T1000 (cell line): ENCODE results near the gene NTN4.
"Not testable (repeated sequence)": the region's sequence is repeated elsewhere in the genome, so short reads cannot be mapped to it uniquely, and the experiment has no call there.

ENCODE experiments used
- DNase-seq: peaks from one replicate; lab custom pipeline; 2025; ENCODE audit warnings: mixed read lengths; lab: John Stamatoyannopoulos, UW

Gene NTN4

GRCh38 chr12:95623554-95624170 lies 166.9 kb downstream of the NTN4 start:
- no peak for DNase-seq

- no peak for DNase-seq
These were observed 167.7 kb downstream of the NTN4 start for GRCh38 chr12:95622879-95623278.

- DNase-seq = no peak
These were observed 168.8 kb downstream of the NTN4 start for GRCh38 chr12:95621725-95622124.

GRCh38 chr12:95620171-95620570 lies 170.4 kb downstream of the NTN4 start:
- no peak for DNase-seq

GRCh38 chr12:95616470-95616869 lies 174.1 kb downstream of the NTN4 start:
- DNase-seq = not testable (repeated sequence)

- no peak for DNase-seq
These were observed 174.8 kb downstream of the NTN4 start for GRCh38 chr12:95615749-95616148.

GRCh38 chr12:95614390-95614982 lies 176.1 kb downstream of the NTN4 start:
- DNase-seq = no peak

GRCh38 chr12:95613021-95613420 lies 177.5 kb downstream of the NTN4 start:
- DNase-seq = no peak

GRCh38 chr12:95611676-95612309 lies 178.8 kb downstream of the NTN4 start:
- no peak for DNase-seq

- DNase-seq = no peak
These were observed 182.1 kb downstream of the NTN4 start for GRCh38 chr12:95608252-95609033.
